GM12878 (cell line): ENCODE results near the gene CFAP53. TPM values are rescaled to one million over a fixed set of nuclear protein-coding genes. Genes with fewer than 3 reads are reported as not detected.
A peak's percentile ranks its signal among the peaks of the same experiment; 100 is the strongest.

ENCODE experiments used
- ASH2L ChIP-seq: fragments of 300-600, 200-600 bp; sonication (generic); IDR thresholded peaks from 2 replicates; pipeline ENCODE4 v1.6.1; 2017; ENCODE audit warnings: low read depth, mild to moderate bottlenecking, borderline replicate concordance
- ATF7 ChIP-seq: fragments of 450-650 bp; IDR thresholded peaks from 2 replicates; pipeline ENCODE4 v1.6.1; 2016; ENCODE audit warnings: low read depth, mild to moderate bottlenecking
- BRCA1 ChIP-seq: IDR thresholded peaks from 2 replicates; pipeline ENCODE4 v1.6.1; 2011; ENCODE audit warnings: low read depth, low read length, improper control_type of control experiment
- CHD4 ChIP-seq: fragments of 200-600 bp; sonication (generic); IDR thresholded peaks from 2 replicates; pipeline ENCODE4 v1.6.1; 2016; ENCODE audit warnings: mild to moderate bottlenecking
- E2F8 ChIP-seq: fragments of 450-650 bp; IDR thresholded peaks from 2 replicates; pipeline ENCODE4 v1.6.1; 2018; ENCODE audit warnings: mild to moderate bottlenecking, low read depth, moderate library complexity; ENCODE audit not compliant: partially characterized antibody
- EP300 ChIP-seq, 2 experiments: fragments of 150-350 bp in 1 of 2; IDR thresholded peaks; 2 replicates each; pipeline ENCODE4 v1.6.1; 2011 to 2012; ENCODE audit warnings: low read depth in 2 of 2, low read length in 2 of 2, borderline replicate concordance in 1 of 2, improper control_type of control experiment in 1 of 2, inconsistent platforms in 1 of 2; ENCODE audit not compliant: control insufficient read depth in 1 of 2
- JUND ChIP-seq: IDR thresholded peaks from 2 replicates; pipeline ENCODE4 v1.6.1; 2012; ENCODE audit warnings: low read depth, mild to moderate bottlenecking, low read length, improper control_type of control experiment, moderate library complexity
- KAT2A ChIP-seq: conservative IDR thresholded peaks from 2 replicates; pipeline ENCODE4 v1.6.1; 2011; ENCODE audit warnings: low read depth, low read length; ENCODE audit not compliant: control insufficient read depth
- KLF5 ChIP-seq: fragments of 450-650 bp; IDR thresholded peaks from 2 replicates; pipeline ENCODE4 v1.6.1; 2014; ENCODE audit warnings: mild to moderate bottlenecking; ENCODE audit not compliant: partially characterized antibody
- MYC ChIP-seq: IDR thresholded peaks from 2 replicates; pipeline ENCODE4 v1.6.1; 2011; ENCODE audit warnings: mild to moderate bottlenecking, low read length, moderate library complexity, inconsistent platforms; ENCODE audit not compliant: insufficient read depth, insufficient replicate concordance, insufficient read length, severe bottlenecking
- NFYB ChIP-seq: IDR thresholded peaks from 2 replicates; pipeline ENCODE4 v1.6.1; 2011; ENCODE audit warnings: low read depth, mild to moderate bottlenecking, low read length, improper control_type of control experiment, moderate library complexity; ENCODE audit not compliant: insufficient read depth
- PAX5 ChIP-seq: IDR thresholded peaks from 2 replicates; pipeline ENCODE4 v1.6.1; 2011; ENCODE audit warnings: low read depth, low read length, borderline replicate concordance
- PAX8 ChIP-seq: fragments of 450-650 bp; IDR thresholded peaks from 2 replicates; pipeline ENCODE4 v1.6.1; 2017; ENCODE audit warnings: mild to moderate bottlenecking, moderate library complexity
- PBX3 ChIP-seq: IDR thresholded peaks from 2 replicates; pipeline ENCODE4 v1.6.1; 2011; ENCODE audit warnings: mild to moderate bottlenecking, low read depth, low read length, moderate library complexity; ENCODE audit not compliant: insufficient replicate concordance
- SMC3 ChIP-seq: IDR thresholded peaks from 2 replicates; pipeline ENCODE4 v1.6.1; 2011; ENCODE audit warnings: low read length, improper control_type of control experiment, borderline replicate concordance
- SPI1 ChIP-seq: IDR thresholded peaks from 2 replicates; pipeline ENCODE4 v1.6.1; 2011; ENCODE audit warnings: low read depth, mild to moderate bottlenecking, low read length, moderate library complexity, borderline replicate concordance; ENCODE audit not compliant: insufficient read depth
- STAT1 ChIP-seq: fragments of 450-650 bp; conservative IDR thresholded peaks from 2 replicates; pipeline ENCODE4 v1.6.1; 2014; ENCODE audit warnings: antibody characterized with exemption, mild to moderate bottlenecking
- TARDBP ChIP-seq: IDR thresholded peaks from 2 replicates; pipeline ENCODE4 v1.6.1; 2016; ENCODE audit warnings: borderline replicate concordance
- ZBTB11 ChIP-seq: fragments of 450-650 bp; formaldehyde crosslinking; IDR thresholded peaks from 2 replicates; pipeline ENCODE4 v1.5.0; 2022; ENCODE audit warnings: mild to moderate bottlenecking, missing genetic modification characterization
- ZNF274 ChIP-seq: IDR thresholded peaks from one replicate; pipeline ENCODE4 v1.8.0; 2011; ENCODE audit not compliant: insufficient read length, insufficient read depth
- ZNF622 ChIP-seq: fragments of 450-650 bp; IDR thresholded peaks from 2 replicates; pipeline ENCODE4 v1.6.1; 2017; ENCODE audit warnings: mild to moderate bottlenecking, inconsistent platforms
- ZZZ3 ChIP-seq: IDR thresholded peaks from 2 replicates; pipeline ENCODE4 v1.6.1; 2011; ENCODE audit warnings: low read depth; ENCODE audit not compliant: control insufficient read depth, insufficient read length
- polyA plus RNA-seq, 11 experiments: library from polyadenylated mRNA; depleted of rRNA in 4 of 11; unstranded in 6 of 11; stranded (reverse) in 5 of 11; fragments of >200 nt; fragmentation: Nextera tagmentation in 4 of 11; fragmentation: Illumina TruSeq in 1 of 11; extraction: Ambion mirVana in 4 of 11; extraction: Trizol in 1 of 11; gene quantifications; 1 replicate in 1 of 11; 2 replicates in 10 of 11; pipeline versions ENCODE4 v1.2.1 to v1.2.3, GENCODE V29; 2011 to 2016; ENCODE audit warnings: inconsistent platforms in 2 of 11, missing spikeins in 2 of 11, low read depth in 1 of 11
- total RNA-seq, 4 experiments: library from RNA; depleted of rRNA in 3 of 4; stranded (reverse); fragments of >200 nt in 3 of 4; fragmentation: Illumina TruSeq in 1 of 4; extraction: Trizol in 1 of 4; gene quantifications; 2 replicates each; pipeline versions ENCODE4 v1.2.1 to v1.2.3, GENCODE V29; 2013 to 2021

The CFAP53 gene
- total and polyA plus RNA-seq, 10 of the 15 experiments (the other 5 are each of a cell fraction or from before 2014, with no cell fraction given) = 0.05 to 0.31 (median 0.12) TPM; not detected in 1

- TF ChIP-seq ZNF274 (no peak), ATF7 (no peak), EP300 (IDR thresholded peaks at IDR 0.05; ENCODE audit: borderline replicate concordance in 1 of 2, control insufficient read depth in 1 of 2, low read depth in 2 of 2, low read length in 2 of 2) (no peak), KLF5 (peak; percentile 79), MYC (peak; percentile 70), ZBTB11 (CRISPR knock-in tag) (peak; percentile 18; the same call in 1 of the 2 replicates), PAX8 (no peak), JUND (no peak), TARDBP (no peak; the same call in 1 of the 2 replicates), SMC3 (no peak), PAX5 (peak; percentile 97), ASH2L (no peak), PBX3 (peak; percentile 73), KAT2A (no peak), SPI1 (0 out of 2 replicates have a peak, but pooled peaks have one; percentile 27), E2F8 (no peak), NFYB (0 out of 2 replicates have a peak, but pooled peaks have one; percentile 33), BRCA1 (no peak), ZNF622 (no peak), STAT1 (no peak; the same call in 1 of the 2 replicates), CHD4 (no peak), ZZZ3 (no peak)
Observed at GRCh38 chr18:50281295-50281971, 15.1 kb upstream of the CFAP53 start, which contains the start of gene MBD1 (continued).
